CD4-positive, alpha-beta T cell treated with Interleukin-4 for 4 hours (primary cell): ENCODE data around the gene HYKK.
"Not testable (repeated sequence)": the region's sequence is repeated elsewhere in the genome, so short reads cannot be mapped to it uniquely, and the experiment has no call there.

Source experiments
- DNase-seq: peaks from one replicate; pipeline ENCODE4 v3.0.0-alpha.2; 2020

HYKK gene

GRCh38 chr15:78506971-78507830, at the start of gene HYKK:
TSS of gene HYKK (plus strand) at chr15:78507577. CDS start at chr15:78513089, 5,512 bp downstream.
- peak; percentile 79 for DNase-seq

GRCh38 chr15:78460737-78461136, 46.6 kb upstream of the HYKK start:
- no peak for DNase-seq

- peak; percentile 52 for DNase-seq
Measured at GRCh38 chr15:78461171-78461888, 46.0 kb upstream of the HYKK start.

DNA sequence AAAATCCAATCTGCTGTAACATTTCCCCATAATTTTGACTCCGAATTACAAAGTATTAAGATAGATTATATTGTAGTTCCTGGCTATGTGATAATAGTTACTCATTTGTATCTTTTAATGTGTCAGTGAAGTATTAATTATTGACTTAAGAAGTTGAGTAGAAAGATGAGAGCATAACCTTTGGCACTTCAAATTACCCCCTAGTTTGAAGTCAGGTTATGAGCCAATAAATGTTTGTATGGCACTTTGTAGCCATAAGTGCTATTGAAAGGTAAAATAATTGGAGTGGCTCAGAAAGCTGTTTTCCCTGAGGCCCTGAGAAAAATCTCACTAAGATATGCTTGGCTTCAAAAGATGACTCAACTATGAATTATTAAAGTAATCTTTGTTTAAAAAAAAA, 38.3 kb upstream of the HYKK start:
- no peak for DNase-seq

DNA sequence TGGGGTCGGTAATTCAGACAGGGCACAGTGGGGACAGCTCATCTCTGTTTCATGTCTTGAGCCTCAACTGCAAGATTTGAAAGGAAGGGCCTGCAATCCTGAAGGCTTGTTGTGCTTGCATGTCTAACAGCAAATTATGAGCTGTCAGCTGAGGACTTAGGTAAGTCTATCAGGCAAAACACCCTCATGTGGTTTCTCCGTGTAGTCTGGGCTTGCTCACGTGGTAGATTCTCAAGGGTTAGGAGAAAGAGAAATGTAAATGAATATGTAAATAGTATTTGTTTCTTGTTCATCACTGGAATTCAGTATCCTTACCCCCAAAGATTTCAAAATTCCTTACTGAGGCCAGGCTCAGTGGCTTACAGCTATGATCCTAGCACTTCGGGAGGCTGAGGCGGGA, 30.1 kb upstream of the HYKK start:
- DNase-seq, result no peak

- DNase-seq, result no peak
Measured at GRCh38 chr15:78479650-78480049, 27.7 kb upstream of the HYKK start.

DNA sequence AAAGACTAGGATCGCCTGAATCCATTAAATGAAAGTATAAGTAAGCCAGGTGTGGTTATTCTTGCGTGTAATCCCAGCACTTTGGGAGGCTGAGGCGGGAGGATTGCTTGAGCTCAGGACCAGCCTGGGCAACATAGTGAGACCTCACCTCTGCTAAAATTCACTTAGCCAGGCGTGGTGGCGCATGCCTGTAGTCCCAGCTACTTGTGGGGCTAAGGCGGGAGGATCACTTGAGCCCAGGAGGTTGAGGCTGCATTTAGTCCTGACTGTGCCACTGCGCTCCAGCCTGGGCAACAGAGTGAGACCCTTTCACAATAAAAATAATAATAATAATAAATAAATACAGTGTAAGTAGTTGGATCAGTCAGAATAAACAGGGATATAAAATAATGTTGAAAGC, 25.5 kb upstream of the HYKK start:
- no peak for DNase-seq

- no peak for DNase-seq
Measured at GRCh38 chr15:78492872-78493271, 14.5 kb upstream of the HYKK start.

GRCh38 chr15:78501857-78502256, 5.5 kb upstream of the HYKK start:
- DNase-seq, result no peak

DNA sequence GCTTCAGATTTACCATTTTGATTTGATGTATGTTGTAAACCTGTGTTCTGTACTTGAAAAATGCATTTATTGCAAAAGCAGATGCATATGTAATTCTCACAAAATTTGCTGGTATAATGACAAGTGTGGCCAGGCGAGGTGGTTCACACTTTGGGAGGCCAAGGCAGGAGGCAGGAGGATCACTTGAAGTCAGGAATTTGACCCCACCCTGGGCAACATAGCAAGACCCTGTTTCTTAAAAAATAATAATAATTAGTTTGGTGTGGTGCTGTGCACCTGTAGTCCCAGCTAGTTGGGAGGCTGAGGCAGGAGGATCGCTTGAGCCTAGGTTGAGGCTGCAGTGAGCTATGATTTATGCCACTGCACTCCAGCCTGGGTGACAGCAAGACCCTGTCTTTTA, 4.7 kb upstream of the HYKK start:
- DNase-seq, result no peak

GRCh38 chr15:78507831-78508160, 419 bp downstream of the HYKK start:
- no peak for DNase-seq

GRCh38 chr15:78508272-78508671, 895 bp downstream of the HYKK start:
- no peak for DNase-seq

DNA sequence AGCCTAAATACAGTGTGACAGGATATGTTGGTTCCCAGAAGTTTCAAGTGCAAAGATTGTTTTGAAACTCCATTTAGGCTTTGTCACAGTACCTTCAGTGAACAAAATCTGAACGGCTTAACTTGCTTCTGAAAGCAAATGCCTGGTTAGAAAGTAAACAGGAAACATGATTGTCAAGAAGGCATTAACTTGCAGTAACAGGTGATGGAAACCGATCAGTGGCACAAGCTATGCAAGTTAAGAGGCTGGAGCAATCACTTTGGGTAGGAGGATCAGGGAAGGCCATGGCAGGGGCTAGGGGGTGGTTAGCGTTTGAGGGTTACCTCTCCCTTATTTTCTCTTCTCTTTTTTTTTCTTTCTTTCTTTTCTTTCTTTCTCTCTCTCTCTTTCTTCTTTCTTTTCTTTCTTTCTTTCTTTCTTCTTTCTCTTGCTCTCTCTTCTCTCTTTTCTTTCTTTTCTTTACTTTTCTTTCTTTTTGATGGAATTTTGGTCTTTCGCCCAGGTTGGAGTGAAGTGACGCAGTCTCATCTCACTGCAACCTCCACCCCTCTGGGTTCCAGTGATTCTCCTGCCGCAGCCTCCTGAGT, 2.4 kb downstream of the HYKK start:
- no peak for DNase-seq

DNA sequence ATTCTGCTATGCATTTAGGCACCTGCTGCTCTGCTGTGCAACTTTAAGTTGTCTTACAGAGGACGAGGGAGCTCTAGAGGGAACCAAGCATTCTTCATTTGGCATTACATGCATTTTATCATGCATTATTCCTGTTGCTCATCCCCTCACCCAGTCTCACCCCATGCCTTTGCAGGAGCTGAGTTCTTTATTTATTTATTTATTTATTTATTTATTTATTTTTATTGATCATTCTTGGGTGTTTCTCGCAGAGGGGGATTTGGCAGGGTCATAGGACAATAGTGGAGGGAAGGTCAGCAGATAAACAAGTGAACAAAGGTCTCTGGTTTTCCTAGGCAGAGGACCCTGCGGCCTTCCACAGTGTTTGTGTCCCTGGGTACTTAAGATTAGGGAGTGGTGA, 12.7 kb downstream of the HYKK start:
- not testable (repeated sequence) for DNase-seq

DNA sequence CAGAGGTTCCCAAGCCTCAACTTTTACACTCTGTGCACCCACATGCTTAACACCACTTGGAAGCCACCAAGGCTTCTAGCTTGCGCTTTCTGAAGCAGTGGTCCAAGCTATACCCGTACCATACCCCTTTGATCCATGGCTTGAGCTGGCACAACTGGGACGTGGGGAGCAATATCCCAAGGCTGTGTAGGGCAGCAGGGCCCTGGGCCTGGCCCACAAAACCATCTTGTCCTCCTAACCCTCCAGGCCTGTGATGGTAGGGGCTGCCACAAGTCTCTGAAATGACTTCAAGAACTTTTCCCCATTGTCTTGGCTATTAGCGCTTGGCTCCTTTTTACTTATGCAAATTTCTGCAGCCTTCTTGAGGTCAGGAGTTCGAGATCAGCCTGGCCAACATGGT, 16.9 kb downstream of the HYKK start:
- no peak for DNase-seq

DNA sequence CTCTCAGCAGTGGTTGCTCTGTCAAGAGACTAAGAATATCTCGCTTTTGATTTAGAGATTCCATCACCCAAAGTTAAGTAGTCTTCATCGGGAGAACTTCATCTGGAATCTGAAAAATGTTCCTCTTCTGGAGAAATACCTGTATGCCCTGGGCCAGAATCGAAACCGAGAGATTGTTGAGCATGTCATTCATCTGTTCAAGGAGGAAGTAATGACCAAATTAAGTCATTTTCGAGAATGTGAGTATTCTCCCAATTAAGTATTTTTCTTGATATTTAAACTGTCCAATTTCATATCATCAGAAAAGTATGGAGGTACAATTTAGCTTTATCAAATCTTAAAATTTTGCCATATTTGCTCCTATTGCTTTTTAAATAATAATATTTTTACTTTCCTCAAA, 19.9 kb downstream of the HYKK start:
- DNase-seq, result no peak

- DNase-seq, result no peak
Measured at GRCh38 chr15:78533331-78533730, 26.0 kb downstream of the HYKK start.

DNA sequence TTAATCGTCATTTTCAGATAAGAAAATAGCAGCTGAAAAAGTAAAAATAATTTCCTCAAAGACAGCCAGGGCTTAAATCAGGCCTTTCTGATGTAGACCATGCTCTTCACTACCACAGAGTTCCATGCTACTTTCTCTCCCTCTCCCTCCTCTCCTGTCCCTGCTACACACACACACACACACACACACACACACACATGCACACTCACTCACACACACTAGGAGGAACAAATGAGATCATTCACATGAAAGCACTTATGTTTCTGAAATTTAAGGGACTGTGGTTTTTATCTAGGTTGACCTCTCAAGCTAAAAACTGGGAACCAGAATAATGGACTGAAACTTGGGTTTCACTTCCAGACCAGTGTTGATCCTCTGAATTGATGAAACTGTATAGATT, 28.8 kb downstream of the HYKK start:
- DNase-seq, result no peak

DNA sequence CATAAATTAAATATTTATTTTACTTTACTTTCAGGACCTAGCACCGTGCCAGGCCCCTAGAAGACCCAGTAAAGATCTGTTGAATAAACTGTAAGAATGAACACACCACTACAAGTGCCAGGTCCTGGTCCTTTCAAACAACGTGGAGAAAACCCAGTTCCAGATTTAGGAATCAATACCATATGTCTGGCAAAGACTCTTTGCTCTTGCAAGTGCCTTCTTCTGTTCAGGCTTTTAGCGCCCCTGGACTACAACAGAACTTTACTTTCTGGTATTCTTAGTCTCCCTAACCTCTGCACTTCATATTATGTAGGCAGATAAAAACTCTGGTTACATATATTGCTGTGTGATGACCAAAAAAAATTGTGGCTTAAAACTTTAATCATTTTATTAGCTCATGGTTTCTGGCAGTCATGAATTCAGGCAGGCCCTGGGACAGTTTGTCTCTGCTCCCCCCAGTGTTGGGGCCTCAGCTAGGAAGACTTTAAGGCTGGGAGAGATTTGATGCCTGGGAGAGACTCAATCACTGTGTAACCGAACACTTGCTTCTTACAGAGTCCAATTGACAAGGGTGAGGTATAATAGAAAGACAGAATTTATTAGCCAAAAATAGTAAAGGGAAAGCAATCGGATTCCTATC, 30.0 kb downstream of the HYKK start:
- DNase-seq, result no peak

DNA sequence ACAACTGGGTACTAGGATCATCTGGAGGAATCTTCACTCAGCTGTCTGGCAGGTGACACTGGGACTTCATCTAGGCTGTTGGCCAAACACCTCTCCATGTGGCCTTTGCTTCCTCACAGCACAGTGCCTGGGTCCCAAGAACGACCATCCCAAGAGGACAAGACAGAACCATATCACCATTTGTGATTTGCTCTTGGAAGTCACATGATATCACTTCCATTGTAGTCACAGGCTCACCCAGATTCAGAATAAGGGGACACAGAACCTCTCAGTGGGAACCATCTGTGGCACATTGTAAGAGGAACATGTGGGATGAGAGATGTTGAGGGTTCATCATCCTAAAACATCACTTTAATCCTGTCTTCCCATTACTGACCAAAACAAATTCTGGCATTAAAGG, 31.0 kb downstream of the HYKK start:
- DNase-seq, result no peak

DNA sequence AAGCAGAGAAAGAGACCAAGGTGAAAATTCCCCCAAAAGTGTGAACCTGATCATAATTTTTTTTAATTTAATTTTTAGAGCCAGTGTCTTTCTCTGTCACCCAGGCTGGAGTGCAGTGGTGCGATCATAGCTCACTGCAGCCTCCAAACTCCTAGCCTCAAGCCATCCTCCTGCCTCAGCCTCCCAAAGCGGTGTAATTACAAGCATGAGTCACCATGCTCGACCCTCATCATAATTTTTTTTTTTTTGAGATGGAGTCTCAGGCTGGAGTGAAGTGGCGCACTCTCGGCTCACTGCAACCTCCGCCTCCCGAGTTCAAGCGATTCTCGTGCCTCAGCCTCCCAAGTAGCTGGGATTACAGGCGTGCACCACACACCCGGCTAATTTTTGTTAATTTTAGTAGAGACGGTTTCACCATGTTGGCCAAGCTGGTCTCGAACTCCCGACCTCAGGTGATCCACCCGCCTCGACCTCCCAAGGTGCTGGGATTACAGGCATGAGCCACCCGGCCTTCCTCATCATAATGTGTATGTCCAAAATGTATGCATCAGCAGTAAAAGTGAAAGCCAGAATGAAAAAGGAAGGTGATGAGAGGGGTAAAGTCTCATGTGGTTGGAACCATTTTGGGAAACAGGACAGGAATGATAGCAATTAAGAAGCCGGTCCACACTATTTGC, 32.2 kb downstream of the HYKK start:
- DNase-seq, result not testable (repeated sequence)

- peak; percentile 89 for DNase-seq
Measured at GRCh38 chr15:78540141-78540870, 32.9 kb downstream of the HYKK start, which contains the start of gene PSMA4. TSS of gene PSMA4 (plus strand) at chr15:78540444. CDS start at chr15:78541928, 1,484 bp downstream.
